ENCODE measurements around the gene LDLRAD4. TPM values are rescaled to one million over a fixed set of nuclear protein-coding genes. Genes with fewer than 3 reads are reported as not detected.

The LDLRAD4 gene
- 10 to 100 TPM; 17.5 to 20.4 (median 18.3) TPM for total RNA-seq

GRCh38 chr18:13218368-13218991 is at the start of gene LDLRAD4:
Gene LDLRAD4, plus strand, starts transcription at chr18:13218760.
- Mint-ChIP-seq H3K36me3 (ENCODE audit: insufficient read depth) (no peaks in the 10 kb centered on the region), H3K27me3 (ENCODE audit: low read depth) (peaks cover 39% of the 10 kb centered on the region), H3K9me3 (no peaks in the 10 kb centered on the region), H3K4me3 (peak within 1 kb of the TSS; percentile 73), H3K4me1 (ENCODE audit: low read depth) (peaks cover 22% of the 10 kb centered on the region)
- peak; percentile 35 for DNase-seq
- peak; percentile 16 to 36 for ATAC-seq

DNA sequence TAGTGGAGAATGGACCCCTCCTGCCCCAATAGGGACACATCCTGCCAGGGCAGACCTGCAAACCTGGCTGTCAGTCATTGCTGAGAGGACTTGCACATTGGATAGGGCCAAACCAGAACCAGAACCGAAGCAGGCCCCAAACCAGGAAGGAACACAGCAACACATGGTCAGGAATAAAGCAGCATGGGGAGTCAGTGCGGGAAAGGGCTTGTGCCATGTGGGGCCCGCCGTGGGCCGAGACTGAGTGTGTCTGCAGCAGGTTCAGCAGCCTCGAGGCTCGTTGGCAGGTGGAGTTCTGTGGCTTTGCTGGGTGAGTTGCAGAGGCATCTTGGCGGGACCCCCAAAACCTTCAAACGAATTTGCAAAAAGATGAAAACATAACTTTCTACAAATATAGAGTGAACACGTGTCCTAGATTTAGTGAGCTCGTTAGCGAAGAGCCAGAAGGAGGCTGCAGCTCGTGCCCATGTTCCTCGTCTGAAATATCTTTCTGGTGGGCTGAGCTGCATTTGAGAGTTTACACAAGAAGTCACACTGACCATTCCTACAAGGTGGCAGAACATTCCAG is 44.9 kb upstream of the LDLRAD4 start:
- no peak for DNase-seq
- H3K36me3 Mint-ChIP-seq (ENCODE audit: insufficient read depth), result no peaks in the 10 kb centered on the region
- no peak for ATAC-seq
- no peaks in the 10 kb centered on the region for H3K27me3 Mint-ChIP-seq (ENCODE audit: low read depth)
- H3K4me1 Mint-ChIP-seq (ENCODE audit: low read depth), result peaks cover 13% of the 10 kb centered on the region
- no peaks in the 10 kb centered on the region for H3K9me3 Mint-ChIP-seq
- no peak overlapping the region for H3K4me3 Mint-ChIP-seq

DNA sequence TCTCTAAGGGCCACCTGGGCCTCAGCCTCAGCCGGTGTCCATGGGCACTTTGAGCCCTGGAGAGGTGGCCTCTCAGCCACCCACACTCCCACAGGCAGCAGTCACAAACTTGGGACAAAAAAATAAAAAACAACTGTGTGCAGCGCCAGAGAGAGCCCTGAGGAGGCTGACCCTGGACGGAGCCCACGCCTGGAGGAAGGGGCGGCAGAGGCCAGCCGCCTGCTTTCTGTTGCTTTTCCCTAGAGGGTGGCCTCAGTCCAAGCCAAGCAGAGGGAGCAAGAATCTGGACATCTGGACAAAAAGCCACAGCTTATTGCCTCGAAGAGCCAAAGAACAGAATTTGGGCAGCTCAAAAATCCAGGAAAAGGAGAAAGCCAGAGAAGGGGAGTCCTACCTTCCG is 43.3 kb upstream of the LDLRAD4 start:
- H3K27me3 Mint-ChIP-seq (ENCODE audit: low read depth), result no peaks in the 10 kb centered on the region
- no peak for ATAC-seq
- no peak for DNase-seq
- no peaks in the 10 kb centered on the region for H3K9me3 Mint-ChIP-seq
- H3K4me1 Mint-ChIP-seq (ENCODE audit: low read depth), result peaks cover 19% of the 10 kb centered on the region
- no peaks in the 10 kb centered on the region for H3K36me3 Mint-ChIP-seq (ENCODE audit: insufficient read depth)
- H3K4me3 Mint-ChIP-seq, result no peak overlapping the region

- no peaks in the 10 kb centered on the region for H3K9me3 Mint-ChIP-seq
- no peaks in the 10 kb centered on the region for H3K27me3 Mint-ChIP-seq (ENCODE audit: low read depth)
- H3K4me1 Mint-ChIP-seq (ENCODE audit: low read depth), result peaks cover 19% of the 10 kb centered on the region
- no peaks in the 10 kb centered on the region for H3K36me3 Mint-ChIP-seq (ENCODE audit: insufficient read depth)
- ATAC-seq, result peak; percentile 44 to 47
- no peak for DNase-seq
- H3K4me3 Mint-ChIP-seq, result no peak overlapping the region
Observed at GRCh38 chr18:13175754-13176210, 42.8 kb upstream of the LDLRAD4 start.

GRCh38 chr18:13176847-13177246 is 41.7 kb upstream of the LDLRAD4 start:
- ATAC-seq, result no peak
- peak overlapping the region; percentile 65 for H3K4me3 Mint-ChIP-seq
- no peaks in the 10 kb centered on the region for H3K27me3 Mint-ChIP-seq (ENCODE audit: low read depth)
- no peaks in the 10 kb centered on the region for H3K9me3 Mint-ChIP-seq
- H3K4me1 Mint-ChIP-seq (ENCODE audit: low read depth), result peaks cover 19% of the 10 kb centered on the region
- DNase-seq, result no peak
- no peaks in the 10 kb centered on the region for H3K36me3 Mint-ChIP-seq (ENCODE audit: insufficient read depth)

GRCh38 chr18:13178197-13178596 is 40.4 kb upstream of the LDLRAD4 start:
- H3K4me1 Mint-ChIP-seq (ENCODE audit: low read depth), result peaks cover 19% of the 10 kb centered on the region
- no peak for ATAC-seq
- H3K36me3 Mint-ChIP-seq (ENCODE audit: insufficient read depth), result no peaks in the 10 kb centered on the region
- DNase-seq, result no peak
- no peaks in the 10 kb centered on the region for H3K9me3 Mint-ChIP-seq
- H3K4me3 Mint-ChIP-seq, result no peak overlapping the region
- H3K27me3 Mint-ChIP-seq (ENCODE audit: low read depth), result no peaks in the 10 kb centered on the region

DNA sequence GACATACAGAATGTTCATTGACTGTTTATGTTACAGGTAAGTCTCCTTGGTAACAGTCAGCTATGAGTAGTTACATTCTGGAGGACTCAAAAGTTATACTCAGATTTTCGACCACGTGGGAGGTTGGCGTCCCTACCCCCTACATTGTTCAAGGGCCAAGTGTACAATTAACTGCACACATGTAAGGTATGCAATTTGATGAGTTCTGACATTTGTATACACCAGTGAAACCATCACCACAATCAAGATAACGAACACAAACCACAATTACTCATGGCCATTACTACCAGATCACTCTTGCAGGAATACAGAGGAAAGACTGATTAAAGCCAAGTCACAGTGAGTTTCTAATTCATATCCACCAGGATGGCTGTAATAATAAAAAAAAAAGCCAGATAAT is 39.6 kb upstream of the LDLRAD4 start:
- no peaks in the 10 kb centered on the region for H3K9me3 Mint-ChIP-seq
- H3K36me3 Mint-ChIP-seq (ENCODE audit: insufficient read depth), result no peaks in the 10 kb centered on the region
- no peaks in the 10 kb centered on the region for H3K27me3 Mint-ChIP-seq (ENCODE audit: low read depth)
- no peak overlapping the region for H3K4me3 Mint-ChIP-seq
- DNase-seq (no peak), ATAC-seq (peak; percentile 50 to 74)
- H3K4me1 Mint-ChIP-seq (ENCODE audit: low read depth), result peaks cover 19% of the 10 kb centered on the region

DNA sequence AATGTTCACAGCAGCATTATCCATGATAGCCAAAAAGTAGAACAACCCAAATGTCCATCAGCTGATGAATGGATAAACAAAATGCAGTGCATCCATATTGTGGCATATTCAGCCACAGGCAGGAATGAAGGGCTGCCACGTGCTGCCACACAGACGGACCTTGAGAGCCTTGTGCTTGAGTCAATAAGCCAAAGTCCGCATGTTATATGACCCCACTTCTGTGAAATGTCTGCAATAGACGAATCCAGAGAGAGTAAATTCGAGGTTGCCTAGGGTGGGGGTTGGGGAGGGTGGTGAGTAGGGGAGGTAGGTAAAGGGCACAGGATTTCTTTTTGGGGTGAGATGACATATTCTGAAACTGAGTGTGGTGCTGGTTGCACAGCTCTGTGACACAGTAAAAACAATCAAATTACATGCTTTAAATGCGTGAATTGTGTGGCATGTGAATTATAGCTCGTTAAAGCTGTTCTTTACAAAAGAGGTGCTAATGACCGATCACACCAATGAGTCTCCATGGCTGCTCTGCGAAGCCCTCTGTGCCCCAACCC is 38.9 kb upstream of the LDLRAD4 start:
- H3K4me1 Mint-ChIP-seq (ENCODE audit: low read depth), result peaks cover 19% of the 10 kb centered on the region
- DNase-seq, result no peak
- no peaks in the 10 kb centered on the region for H3K36me3 Mint-ChIP-seq (ENCODE audit: insufficient read depth)
- peak in 1 of 2 donors; percentile 51 for ATAC-seq
- H3K9me3 Mint-ChIP-seq, result no peaks in the 10 kb centered on the region
- no peaks in the 10 kb centered on the region for H3K27me3 Mint-ChIP-seq (ENCODE audit: low read depth)
- no peak overlapping the region for H3K4me3 Mint-ChIP-seq

GRCh38 chr18:13180614-13181375 is 37.8 kb upstream of the LDLRAD4 start:
- H3K4me3 Mint-ChIP-seq, result no peak overlapping the region
- peaks cover 17% of the 10 kb centered on the region for H3K4me1 Mint-ChIP-seq (ENCODE audit: low read depth)
- H3K27me3 Mint-ChIP-seq (ENCODE audit: low read depth), result no peaks in the 10 kb centered on the region
- H3K9me3 Mint-ChIP-seq, result no peaks in the 10 kb centered on the region
- DNase-seq (no peak), ATAC-seq (no peak)
- no peaks in the 10 kb centered on the region for H3K36me3 Mint-ChIP-seq (ENCODE audit: insufficient read depth)

DNA sequence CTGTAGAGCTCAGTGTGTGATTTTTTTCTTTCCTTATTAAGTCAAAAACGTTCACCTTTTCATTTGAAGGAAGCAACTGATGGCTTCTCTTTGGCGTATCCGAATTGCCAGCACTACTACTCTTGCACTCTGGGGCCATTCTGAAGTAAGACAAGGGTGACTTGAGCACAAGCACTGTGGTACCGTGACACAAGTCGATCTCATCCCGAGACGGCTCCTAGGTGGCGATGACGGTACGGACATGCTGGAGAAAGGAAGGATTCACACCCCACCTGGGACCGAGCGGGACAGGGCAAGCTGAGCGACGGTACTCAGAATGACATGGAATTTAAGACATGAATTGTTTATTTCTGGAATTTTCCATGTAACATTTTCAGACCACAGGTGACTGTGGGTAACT is 36.8 kb upstream of the LDLRAD4 start:
- Mint-ChIP-seq H3K9me3 (no peaks in the 10 kb centered on the region), H3K4me1 (ENCODE audit: low read depth) (peaks cover 10% of the 10 kb centered on the region), H3K4me3 (no peak overlapping the region), H3K36me3 (ENCODE audit: insufficient read depth) (no peaks in the 10 kb centered on the region), H3K27me3 (ENCODE audit: low read depth) (no peaks in the 10 kb centered on the region)
- ATAC-seq (no peak), DNase-seq (no peak)

- ATAC-seq, result no peak
Observed at GRCh38 chr18:13183359-13183758, 35.2 kb upstream of the LDLRAD4 start.

GRCh38 chr18:13183790-13184189 is 34.8 kb upstream of the LDLRAD4 start:
- ATAC-seq (no peak), DNase-seq (no peak)
- Mint-ChIP-seq H3K27me3 (ENCODE audit: low read depth) (no peaks in the 10 kb centered on the region), H3K9me3 (no peaks in the 10 kb centered on the region), H3K4me3 (no peak overlapping the region), H3K4me1 (ENCODE audit: low read depth) (peaks cover 5% of the 10 kb centered on the region), H3K36me3 (ENCODE audit: insufficient read depth) (no peaks in the 10 kb centered on the region)

More at GRCh38 chr18:13183359-13183758, 35.2 kb upstream of the LDLRAD4 start:
- Mint-ChIP-seq H3K27me3 (ENCODE audit: low read depth) (no peaks in the 10 kb centered on the region), H3K4me3 (no peak overlapping the region), H3K4me1 (ENCODE audit: low read depth) (peaks cover 7% of the 10 kb centered on the region), H3K36me3 (ENCODE audit: insufficient read depth) (no peaks in the 10 kb centered on the region), H3K9me3 (no peaks in the 10 kb centered on the region)
- DNase-seq, result no peak

GRCh38 chr18:13184396-13184795 is 34.2 kb upstream of the LDLRAD4 start:
- ATAC-seq (no peak), DNase-seq (no peak)
- H3K36me3 Mint-ChIP-seq (ENCODE audit: insufficient read depth), result no peaks in the 10 kb centered on the region
- H3K9me3 Mint-ChIP-seq, result no peaks in the 10 kb centered on the region
- H3K27me3 Mint-ChIP-seq (ENCODE audit: low read depth), result no peaks in the 10 kb centered on the region
- H3K4me1 Mint-ChIP-seq (ENCODE audit: low read depth), result peaks cover 3% of the 10 kb centered on the region
- H3K4me3 Mint-ChIP-seq, result no peak overlapping the region

DNA sequence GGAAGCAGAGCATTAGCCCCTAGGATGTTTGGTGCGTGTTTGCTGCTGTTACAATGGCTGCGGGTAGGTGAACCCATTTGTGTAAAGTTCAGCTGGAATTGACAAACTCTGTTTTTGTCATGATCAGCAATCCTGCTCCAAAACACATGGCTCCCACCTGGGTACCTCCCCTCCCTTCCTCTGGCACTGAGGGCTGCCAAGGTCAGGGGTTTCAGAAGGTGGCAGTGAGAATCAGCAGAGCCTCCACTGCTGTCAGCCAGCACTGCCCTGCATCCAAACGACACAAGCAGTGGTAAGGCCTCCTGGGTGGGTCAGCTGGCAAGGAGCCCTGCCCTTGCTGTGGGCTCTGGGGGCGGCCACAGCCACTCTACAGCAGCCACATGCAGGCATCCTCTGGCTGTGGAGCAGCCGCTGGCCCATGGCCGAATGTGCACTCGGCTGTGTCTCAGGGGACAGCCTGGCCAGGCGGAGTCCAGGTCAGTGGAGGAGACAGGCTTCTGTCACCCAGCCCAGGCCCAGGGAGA is 32.8 kb upstream of the LDLRAD4 start:
- Mint-ChIP-seq H3K4me3 (no peak overlapping the region), H3K27me3 (ENCODE audit: low read depth) (peaks cover 2% of the 10 kb centered on the region), H3K4me1 (ENCODE audit: low read depth) (no peaks in the 10 kb centered on the region), H3K9me3 (no peaks in the 10 kb centered on the region), H3K36me3 (ENCODE audit: insufficient read depth) (no peaks in the 10 kb centered on the region)
- DNase-seq (no peak), ATAC-seq (no peak)
